ENCODE measurements around the gene MT1M. TPM values are rescaled to one million over a fixed set of nuclear protein-coding genes. Genes with fewer than 3 reads are reported as not detected.

MT1M gene
- total and polyA plus RNA-seq, 2 experiments from 2014 or later, result 1.1 to 4.7 TPM

DNA sequence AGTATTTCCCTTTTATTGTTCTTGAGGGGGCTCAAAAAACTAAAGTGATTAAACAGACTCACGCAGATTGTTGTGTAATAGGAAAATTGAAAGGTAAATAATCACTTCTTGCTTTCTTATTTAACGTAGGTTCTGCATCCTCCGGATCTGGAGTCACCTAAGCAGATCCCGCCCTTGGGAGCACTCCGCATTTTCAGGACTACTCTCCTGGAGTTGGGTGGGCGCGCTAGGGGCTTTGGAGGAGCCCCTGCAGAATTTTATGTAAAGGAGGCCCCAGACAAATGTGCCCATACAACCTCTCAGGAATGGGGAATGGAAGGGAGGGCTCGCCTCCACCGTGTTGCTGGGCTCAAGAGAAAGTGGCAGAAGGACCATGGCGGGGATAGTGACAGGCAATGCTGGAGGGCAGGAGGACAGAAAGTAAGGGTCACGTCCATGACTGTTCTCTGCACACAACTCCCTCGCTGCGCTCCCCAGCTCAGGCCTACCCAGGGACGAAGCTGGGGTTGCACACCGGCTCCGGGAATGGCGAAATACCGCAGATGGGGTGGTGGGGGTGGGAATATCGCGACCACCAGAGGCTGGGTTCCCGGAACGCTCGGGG is 15.7 kb upstream of the MT1M start:
- peaks cover 42% of the 10 kb centered on the region for H3K4me1 ChIP-seq (ENCODE audit: insufficient read depth)
- TF ChIP-seq EZH2 (IDR thresholded peaks at IDR 0.05; ENCODE audit: low read depth, unreplicated experiment), result peak; percentile 50
- TF ChIP-seq, protein P1, sequence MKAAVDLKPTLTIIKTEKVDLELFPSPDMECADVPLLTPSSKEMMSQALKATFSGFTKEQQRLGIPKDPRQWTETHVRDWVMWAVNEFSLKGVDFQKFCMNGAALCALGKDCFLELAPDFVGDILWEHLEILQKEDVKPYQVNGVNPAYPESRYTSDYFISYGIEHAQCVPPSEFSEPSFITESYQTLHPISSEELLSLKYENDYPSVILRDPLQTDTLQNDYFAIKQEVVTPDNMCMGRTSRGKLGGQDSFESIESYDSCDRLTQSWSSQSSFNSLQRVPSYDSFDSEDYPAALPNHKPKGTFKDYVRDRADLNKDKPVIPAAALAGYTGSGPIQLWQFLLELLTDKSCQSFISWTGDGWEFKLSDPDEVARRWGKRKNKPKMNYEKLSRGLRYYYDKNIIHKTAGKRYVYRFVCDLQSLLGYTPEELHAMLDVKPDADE (IDR thresholded peaks at IDR 0.05), result no peak
- H4K20me1 ChIP-seq (replicated peaks; ENCODE audit: insufficient read depth), result 0 out of 2 replicates have a peak, but pooled peaks cover 9% of the 10 kb centered on the region
- no peaks in the 10 kb centered on the region for H3K79me2 ChIP-seq (replicated peaks; ENCODE audit: insufficient read depth)
- H3K4me1 Mint-ChIP-seq, result peaks cover 34% of the 10 kb centered on the region
- H3K4me3 Mint-ChIP-seq, result peak overlapping the region; percentile 83
- peak overlapping the region; percentile 92 for H3K4me2 ChIP-seq
- peaks cover 71% of the 10 kb centered on the region for H3K27me3 Mint-ChIP-seq (ENCODE audit: insufficient read depth, low read depth, poor library complexity)
- no peaks in the 10 kb centered on the region for H3K9me3 Mint-ChIP-seq
- DNase-seq (ENCODE audit: low spot score) (no peak), ATAC-seq (peak; percentile 51)
- no peaks in the 10 kb centered on the region for H3K36me3 ChIP-seq (ENCODE audit: insufficient read depth)
- no peak overlapping the region for H3K27ac ChIP-seq (ENCODE audit: low read depth)
- H3F3A ChIP-seq (replicated peaks; ENCODE audit: low read depth), result 0 out of 2 replicates have a peak, but pooled peaks cover 3% of the 10 kb centered on the region
- no peaks in the 10 kb centered on the region for H3K9me2 ChIP-seq (ENCODE audit: insufficient read depth)
- H2AFZ ChIP-seq, result peak overlapping the region; percentile 96
- peak overlapping the region; percentile 73 for H3K4me3 ChIP-seq
- H3K36me3 Mint-ChIP-seq (ENCODE audit: low read depth), result no peaks in the 10 kb centered on the region
- H3K27ac Mint-ChIP-seq, result no peak overlapping the region
- H3K27me3 ChIP-seq (ENCODE audit: insufficient read depth), result peaks cover 99% of the 10 kb centered on the region

DNA sequence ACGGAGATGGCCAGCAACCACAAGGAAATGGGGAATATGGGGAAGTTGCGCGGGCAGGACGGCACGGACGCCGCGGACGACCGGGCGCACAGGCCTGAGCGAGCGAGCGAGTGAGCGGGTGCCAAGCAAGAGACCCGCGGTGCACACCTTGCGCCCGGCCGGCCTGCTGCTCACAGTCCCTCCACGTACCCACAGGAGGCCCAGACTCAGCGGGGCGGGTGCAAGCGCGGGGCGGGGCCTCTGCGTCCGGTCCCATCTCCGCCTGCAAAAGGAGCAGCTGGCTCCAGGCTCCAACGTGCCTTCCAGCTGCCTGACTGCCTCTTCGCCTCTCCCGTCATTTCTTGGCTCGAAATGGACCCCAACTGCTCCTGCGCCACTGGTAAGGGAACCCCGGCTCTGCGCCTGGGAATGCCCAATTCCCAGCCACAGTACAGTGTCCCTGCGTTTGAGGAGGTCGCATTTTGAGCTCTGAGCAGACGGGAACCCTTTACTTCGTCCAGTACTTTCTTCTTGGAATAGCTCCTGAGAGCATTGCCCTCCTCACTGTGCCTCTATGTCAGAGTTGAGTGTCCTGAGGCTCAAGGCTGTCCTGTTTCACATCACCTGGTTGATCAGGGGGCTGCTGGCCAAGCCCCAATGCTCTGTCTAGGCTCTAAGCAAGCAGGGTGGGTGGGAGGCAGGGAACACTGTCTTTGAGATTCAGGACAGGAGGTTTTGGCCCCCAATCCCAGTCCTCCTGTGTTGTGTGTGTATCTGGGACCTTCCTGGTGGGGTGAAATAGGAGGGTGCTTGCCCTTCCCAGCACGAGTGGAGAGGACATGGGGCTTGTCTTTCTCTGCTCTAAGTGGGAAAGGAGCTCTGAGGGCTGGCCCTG is 15.0 kb upstream of the MT1M start:
- peaks cover 76% of the 10 kb centered on the region for H3K27me3 Mint-ChIP-seq (ENCODE audit: insufficient read depth, low read depth, poor library complexity)
- Histone ChIP-seq H3K9me2 (ENCODE audit: insufficient read depth) (no peaks in the 10 kb centered on the region), H3K27me3 (ENCODE audit: insufficient read depth) (peaks cover 99% of the 10 kb centered on the region), H3K36me3 (ENCODE audit: insufficient read depth) (no peaks in the 10 kb centered on the region), H3F3A (replicated peaks; ENCODE audit: low read depth) (0 out of 2 replicates have a peak, but pooled peaks cover 3% of the 10 kb centered on the region), H3K4me1 (ENCODE audit: insufficient read depth) (peaks cover 50% of the 10 kb centered on the region), H4K20me1 (replicated peaks; ENCODE audit: insufficient read depth) (0 out of 2 replicates have a peak, but pooled peaks cover 9% of the 10 kb centered on the region), H3K4me2 (peak overlapping the region; percentile 92), H3K4me3 (peak overlapping the region; percentile 73), H3K79me2 (replicated peaks; ENCODE audit: insufficient read depth) (no peaks in the 10 kb centered on the region), H3K27ac (ENCODE audit: low read depth) (no peak overlapping the region), H2AFZ (peak overlapping the region; percentile 96)
- H3K4me1 Mint-ChIP-seq, result peaks cover 42% of the 10 kb centered on the region
- H3K27ac Mint-ChIP-seq, result no peak overlapping the region
- H3K9me3 Mint-ChIP-seq, result peaks cover 3% of the 10 kb centered on the region; the same call in 1 of the 3 replicates
- peak overlapping the region; percentile 83 for H3K4me3 Mint-ChIP-seq
- TF ChIP-seq ZNF114 (CRISPR knock-in tag; IDR thresholded peaks at IDR 0.05), result no peak
- TF ChIP-seq EZH2 (IDR thresholded peaks at IDR 0.05; ENCODE audit: low read depth, unreplicated experiment), result peak; percentile 67
- peak; percentile 48 for TF ChIP-seq EZH2phosphoT487 (IDR thresholded peaks at IDR 0.05; ENCODE audit: unreplicated experiment)
- ATAC-seq (peak; percentile 73), DNase-seq (ENCODE audit: low spot score) (peak; percentile 70)
- no peaks in the 10 kb centered on the region for H3K36me3 Mint-ChIP-seq (ENCODE audit: low read depth)

DNA sequence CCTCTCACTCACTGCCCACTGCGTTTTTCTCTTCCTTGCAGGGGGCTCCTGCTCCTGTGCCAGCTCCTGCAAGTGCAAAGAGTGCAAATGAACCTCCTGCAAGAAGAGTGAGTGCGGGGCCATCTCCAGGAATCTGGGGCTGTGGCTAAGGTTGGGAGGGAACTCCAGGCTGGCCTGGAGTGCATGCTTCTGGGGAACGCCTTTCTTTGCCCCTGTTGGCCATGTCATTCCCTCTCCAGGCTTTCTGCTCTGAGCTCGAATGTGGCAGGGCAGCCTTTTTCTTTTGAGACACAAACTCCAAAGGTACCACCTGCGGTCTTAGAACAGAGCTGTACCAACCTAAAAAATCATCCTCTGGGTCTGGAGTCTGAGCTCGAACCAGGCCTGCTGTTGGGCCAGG is 14.3 kb upstream of the MT1M start:
- peaks cover 8% of the 10 kb centered on the region; the same call in 1 of the 3 replicates for H3K9me3 Mint-ChIP-seq
- no peak overlapping the region for H2AFZ ChIP-seq
- no peak overlapping the region for H3K27ac Mint-ChIP-seq
- peak; percentile 26 for ATAC-seq
- DNase-seq (ENCODE audit: low spot score), result no peak
- H3K9me2 ChIP-seq (ENCODE audit: insufficient read depth), result no peaks in the 10 kb centered on the region; the same call in 1 of the 2 replicates
- no peak overlapping the region for H3K27ac ChIP-seq (ENCODE audit: low read depth)
- H3K4me2 ChIP-seq, result peak overlapping the region; percentile 92; the same call in 1 of the 2 replicates
- peaks cover 83% of the 10 kb centered on the region for H3K27me3 Mint-ChIP-seq (ENCODE audit: insufficient read depth, low read depth, poor library complexity)
- H3K36me3 Mint-ChIP-seq (ENCODE audit: low read depth), result no peaks in the 10 kb centered on the region
- H3K36me3 ChIP-seq (ENCODE audit: insufficient read depth), result no peaks in the 10 kb centered on the region
- H3K4me1 ChIP-seq (ENCODE audit: insufficient read depth), result peaks cover 54% of the 10 kb centered on the region
- no peaks in the 10 kb centered on the region for H3K79me2 ChIP-seq (replicated peaks; ENCODE audit: insufficient read depth)
- H4K20me1 ChIP-seq (replicated peaks; ENCODE audit: insufficient read depth), result 0 out of 2 replicates have a peak, but pooled peaks cover 9% of the 10 kb centered on the region
- no peak overlapping the region for H3K4me3 ChIP-seq
- H3K27me3 ChIP-seq (ENCODE audit: insufficient read depth), result peaks cover 99% of the 10 kb centered on the region
- peaks cover 46% of the 10 kb centered on the region for H3K4me1 Mint-ChIP-seq
- H3F3A ChIP-seq (replicated peaks; ENCODE audit: low read depth), result 0 out of 2 replicates have a peak, but pooled peaks cover 3% of the 10 kb centered on the region
- peak overlapping the region; percentile 83 for H3K4me3 Mint-ChIP-seq
- no peak for TF ChIP-seq EZH2phosphoT487 (IDR thresholded peaks at IDR 0.05; ENCODE audit: unreplicated experiment)
- TF ChIP-seq STAT1 (IDR thresholded peaks at IDR 0.05; ENCODE audit: unreplicated experiment), result no peak
- TF ChIP-seq, protein P1 (IDR thresholded peaks at IDR 0.05), result no peak
- TF ChIP-seq ZNF114 (CRISPR knock-in tag; IDR thresholded peaks at IDR 0.05), result no peak

Data from GM23338 (cell line).